NCI-H82 treated with DMSO at 0.1 percent for 48 hours (cell line): Measurements from ENCODE around the gene KSR2.

Experiments
- DNase-seq: peaks from one replicate; lab custom pipeline; 2025; ENCODE audit not compliant: unreplicated experiment; lab: John Stamatoyannopoulos, UW

Gene KSR2

DNA sequence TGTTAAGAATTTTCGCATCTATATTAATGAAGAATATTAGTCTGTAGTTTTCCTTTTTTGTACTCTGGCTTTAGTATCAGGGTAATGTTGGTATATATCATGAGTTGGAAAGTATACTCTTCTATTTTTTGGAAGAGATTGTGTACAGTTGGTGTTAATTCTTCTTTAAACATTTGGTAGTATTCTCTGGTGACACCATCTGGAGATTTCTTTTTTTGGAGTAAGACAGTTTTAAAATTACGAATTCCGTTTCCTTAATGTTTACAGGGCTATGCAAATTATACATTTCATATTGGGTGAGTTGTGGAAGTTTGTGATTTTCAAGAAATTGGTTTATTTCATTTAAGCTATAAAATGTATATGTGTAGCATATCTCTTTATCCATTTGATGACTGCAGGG, 423.6 kb downstream of the KSR2 start:
- no peak for DNase-seq

DNA sequence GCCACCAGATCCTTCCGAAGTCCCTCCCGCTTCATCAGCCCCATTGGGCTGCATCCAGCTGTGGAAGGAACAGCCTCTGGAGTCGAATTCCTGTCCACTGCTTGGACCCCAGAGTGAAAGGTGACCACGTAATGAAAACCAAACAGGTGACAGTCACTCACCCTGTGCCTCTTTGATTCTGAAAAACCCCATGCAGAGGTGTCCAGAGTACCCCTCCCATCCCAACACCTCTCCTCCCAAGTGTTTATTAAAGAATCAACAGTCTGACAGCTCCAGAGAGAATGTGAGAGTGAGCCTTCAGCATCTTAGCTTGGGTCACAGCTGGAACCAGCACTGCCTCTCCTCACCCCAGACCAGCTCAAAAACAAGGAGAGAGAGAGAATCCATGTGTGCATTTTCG, 428.8 kb downstream of the KSR2 start:
- DNase-seq: no peak

DNA sequence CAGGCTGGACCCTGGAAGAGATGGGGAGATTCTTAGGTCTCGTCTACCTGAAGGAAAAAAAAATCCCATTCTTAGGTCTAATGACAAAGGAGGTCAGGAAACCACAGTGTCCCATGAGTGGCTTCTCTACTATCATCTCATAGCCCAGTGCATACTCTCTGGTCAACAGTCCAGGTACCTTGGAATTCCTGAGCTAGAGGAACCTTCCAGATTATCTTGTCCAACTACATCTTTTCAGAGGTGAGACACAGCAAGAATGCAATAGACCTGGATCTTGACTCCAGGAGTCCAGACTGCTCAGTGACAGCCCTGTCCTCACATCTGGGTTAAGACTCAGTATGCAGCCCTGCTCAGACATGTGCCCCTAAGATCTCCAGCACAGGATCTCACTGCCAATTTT, 429.9 kb downstream of the KSR2 start:
- no peak for DNase-seq

DNA sequence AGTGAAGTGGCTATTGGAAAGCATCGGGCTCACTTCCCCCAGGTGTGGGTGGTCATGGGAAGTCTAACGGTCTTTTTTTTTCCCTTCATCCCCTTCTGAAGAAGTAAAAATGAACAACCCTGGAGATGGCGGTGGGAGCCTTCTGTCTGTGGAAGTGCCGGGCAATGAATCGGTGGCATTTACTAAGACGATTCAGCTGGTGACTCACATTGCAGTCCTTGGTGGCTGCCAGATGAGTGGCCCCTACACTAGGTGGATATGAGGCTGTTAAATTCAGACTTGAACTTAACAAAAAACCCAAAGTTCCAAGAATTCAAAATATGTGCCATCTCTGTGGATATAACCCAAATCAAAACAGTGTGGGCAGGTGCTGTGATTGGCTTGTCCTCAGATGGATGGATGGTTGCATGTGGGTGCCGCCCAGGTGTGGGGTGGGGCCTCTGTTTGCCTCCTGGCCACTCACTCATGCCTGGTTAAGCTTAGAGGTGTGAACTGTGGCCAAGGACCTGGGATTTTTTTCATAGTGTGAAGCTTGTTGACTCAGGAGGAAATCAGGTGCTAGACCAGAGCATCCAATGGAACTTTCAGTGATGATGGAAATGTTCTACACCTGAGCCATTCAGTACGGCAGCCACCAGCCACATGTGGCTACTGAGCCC, 430.6 kb downstream of the KSR2 start:
- no peak for DNase-seq

DNA sequence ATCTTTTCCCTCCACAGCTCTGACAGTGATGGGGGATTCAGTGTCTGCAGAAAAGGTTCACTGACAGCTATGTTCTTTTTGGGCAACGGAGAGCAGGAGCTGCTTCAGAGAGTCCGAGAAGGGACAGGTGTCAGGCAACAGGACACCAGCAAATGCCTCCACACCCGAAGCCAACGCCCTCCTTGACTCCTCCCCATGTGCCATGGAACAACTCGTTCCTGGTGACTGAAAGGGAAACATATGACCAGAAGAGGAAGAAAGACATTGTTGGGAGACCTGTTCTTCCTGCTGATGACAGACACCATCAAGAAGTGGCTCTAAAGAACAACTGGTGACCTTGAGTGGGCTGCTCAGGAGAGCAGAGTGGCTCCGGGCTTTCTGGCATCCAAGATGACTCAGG, 435.1 kb downstream of the KSR2 start:
- DNase-seq: no peak

DNA sequence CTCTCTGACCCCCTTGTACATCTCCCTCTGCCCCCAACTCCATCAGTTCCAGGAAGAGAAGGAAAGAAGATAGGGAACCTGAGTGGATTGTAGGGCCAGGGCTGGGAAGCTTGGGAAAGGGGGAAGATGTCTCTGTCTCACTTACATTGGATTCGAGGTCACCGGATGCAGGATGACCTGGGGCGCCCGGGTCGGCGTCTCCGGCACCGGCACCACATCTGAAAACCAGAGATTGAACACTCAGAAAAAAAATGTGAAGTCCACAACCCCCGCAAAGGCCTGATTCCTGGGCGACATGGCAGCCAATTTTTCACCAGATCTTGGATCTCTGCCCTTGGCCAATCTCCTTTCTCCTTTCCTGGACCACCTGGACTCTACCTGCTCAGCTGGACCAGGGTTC, 438.0 kb downstream of the KSR2 start:
- DNase-seq: no peak

DNA sequence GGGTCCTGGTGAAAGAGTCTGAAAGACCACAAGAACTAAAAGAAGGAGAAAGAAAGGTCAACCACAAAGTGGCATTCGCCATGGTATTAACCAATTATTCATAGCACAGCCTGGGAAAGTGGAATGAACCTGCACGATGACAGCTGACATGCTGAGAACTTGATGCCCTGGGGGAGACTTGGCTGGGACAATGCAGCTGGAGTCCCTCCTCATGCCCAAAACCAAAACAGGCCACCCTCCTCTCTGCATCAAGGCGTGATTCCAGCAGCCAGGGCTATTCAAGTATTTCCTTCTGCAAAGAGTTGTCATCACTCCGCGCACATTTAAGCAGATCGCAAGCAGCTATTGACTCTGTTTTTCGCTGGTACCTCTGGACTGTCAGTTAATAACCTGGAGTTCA, 440.3 kb downstream of the KSR2 start:
- no peak for DNase-seq

DNA sequence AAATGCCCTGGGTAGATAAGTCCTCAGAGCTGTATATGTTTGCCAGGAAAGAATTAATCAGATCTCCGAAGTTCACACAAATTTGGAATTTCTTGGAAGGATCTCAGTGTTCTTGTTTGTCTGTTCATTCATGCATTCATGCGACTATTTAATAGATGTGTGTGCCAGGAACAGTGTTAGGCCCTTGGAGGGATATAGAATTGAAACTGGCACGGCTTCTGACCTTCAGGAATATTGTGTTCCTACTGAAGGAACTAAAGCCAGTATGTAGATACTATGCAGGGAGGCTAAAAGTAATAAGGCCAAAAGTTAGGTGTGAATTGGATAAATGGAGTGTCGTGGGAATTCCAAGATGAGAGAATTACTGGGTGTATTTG, 441.3 kb downstream of the KSR2 start:
- no peak for DNase-seq

DNA sequence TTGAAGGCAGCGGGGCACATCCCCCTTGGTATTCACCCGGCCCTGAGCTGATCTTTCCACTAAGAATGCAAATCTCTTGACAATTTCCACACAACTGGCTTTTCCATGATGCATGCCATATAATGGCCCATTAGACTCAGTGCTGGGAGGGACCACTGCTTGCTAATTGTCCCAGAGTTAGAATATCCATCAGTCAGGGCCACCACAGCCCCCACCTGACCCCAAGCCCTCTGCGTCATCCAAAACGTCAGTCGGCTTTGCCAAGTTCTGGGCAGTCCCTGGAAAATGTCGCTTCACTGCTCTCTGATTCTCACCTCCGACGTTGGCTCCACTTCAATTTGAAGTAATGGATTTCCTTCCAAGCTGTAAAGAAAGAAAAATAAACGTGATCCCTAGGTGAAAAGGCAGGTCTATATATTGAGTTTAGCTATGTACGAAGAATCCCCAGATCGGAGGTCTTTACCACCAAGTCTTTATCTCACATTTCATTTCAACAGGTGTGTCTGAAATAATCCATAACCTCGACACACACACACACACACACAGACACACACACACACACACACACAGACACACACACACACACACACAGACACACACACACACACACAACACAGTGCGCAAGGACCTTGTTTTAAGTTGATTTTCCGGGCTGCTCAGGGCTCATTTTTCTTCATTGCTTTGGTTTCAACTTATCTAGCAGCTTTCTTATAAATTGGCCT, 441.9 kb downstream of the KSR2 start:
- DNase-seq: no peak

DNA sequence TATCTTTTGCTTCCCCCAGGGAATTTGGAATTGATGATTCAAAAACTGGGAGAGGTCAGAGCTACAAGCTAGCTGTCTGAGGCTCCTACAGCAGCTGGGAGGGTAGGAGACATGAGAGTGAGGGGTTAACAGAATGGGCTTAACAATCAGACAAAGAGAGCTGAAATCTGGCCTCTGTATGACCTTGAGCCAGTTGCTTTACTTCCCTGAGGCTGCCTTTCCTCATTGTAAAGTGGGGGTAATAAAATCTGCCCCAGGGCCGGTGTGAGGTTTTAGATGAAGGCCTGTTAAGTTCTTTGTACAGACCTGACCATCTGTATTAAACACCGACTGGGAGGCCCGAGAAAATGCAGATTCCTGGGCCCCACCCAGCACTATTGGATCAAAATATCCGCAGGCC, 443.0 kb downstream of the KSR2 start:
- DNase-seq: no peak

DNA sequence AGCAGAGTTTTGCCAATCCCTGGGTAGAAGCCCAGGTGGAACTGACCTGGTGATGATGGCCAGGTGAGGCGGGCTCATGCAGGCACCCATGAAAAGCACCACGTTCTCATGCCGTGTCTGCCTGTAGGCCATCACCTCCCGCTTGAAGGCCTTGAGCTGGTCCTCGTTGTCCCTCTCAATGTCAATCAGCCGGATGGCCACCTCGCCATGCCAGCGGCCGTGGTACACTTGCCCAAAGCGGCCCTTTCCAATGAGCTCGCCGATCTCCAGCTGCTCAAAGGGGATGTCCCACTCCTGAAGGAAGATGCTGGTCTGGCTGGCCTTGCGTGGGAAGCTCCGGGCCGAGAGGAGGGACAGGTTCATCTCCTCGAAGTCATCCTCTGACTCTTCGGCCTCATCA, 444.0 kb downstream of the KSR2 start:
- DNase-seq: no peak

DNA sequence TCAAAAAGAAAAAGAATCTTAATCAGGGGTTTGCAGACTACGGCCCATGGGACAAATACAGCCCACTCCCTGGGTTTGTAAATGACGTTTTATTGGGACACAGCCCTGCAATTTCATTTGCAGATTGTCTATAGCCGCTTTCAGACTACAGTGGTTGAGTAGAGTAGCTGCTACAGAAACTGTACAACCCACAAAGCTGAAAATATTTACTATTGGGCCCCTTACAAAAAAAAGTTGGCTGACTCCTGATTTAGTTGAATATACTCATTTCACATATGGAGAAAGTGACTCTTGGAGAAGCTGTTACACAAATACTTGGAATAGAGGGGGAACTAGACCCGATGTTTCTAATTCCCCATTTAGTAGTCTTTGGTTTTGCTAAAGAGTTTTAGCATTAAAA, 444.8 kb downstream of the KSR2 start:
- no peak for DNase-seq

DNA sequence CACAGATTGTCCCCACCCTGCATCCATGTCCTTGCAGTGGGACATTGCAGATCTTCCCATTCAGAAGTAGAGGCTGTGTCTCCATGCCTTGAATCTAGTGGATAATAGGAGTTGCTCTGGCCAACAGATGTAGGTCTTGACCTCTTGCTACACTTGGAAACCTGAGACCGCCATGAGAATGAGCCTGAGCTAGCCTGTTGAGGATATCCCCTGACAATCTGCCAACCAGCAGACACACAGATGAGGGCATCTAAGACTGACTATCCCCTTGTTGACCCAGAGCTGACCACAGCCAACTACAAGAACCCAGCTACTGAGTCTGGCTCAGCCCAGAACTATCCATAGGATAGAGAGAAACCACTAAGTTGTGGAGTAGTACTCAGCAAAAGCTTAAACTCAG, 446.2 kb downstream of the KSR2 start:
- DNase-seq: no peak

DNA sequence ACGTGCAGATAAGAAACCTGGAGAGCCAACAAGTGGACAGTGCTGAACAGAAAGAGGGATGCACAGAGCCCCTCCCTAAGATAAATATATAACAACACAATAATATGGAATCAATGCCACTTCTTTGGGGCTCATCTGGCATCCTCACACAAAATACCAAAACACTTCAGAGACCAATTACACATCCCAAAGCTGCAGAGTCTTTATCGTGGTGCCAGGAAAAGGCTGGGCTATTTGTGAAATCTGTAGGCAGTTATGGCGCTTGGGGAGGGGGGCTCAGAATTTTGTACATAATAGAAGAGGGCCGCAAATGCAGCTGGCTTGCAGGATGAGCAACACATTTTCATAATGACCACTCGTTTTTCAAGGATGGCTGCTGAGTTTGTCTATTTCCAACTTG, 446.9 kb downstream of the KSR2 start:
- DNase-seq: no peak

DNA sequence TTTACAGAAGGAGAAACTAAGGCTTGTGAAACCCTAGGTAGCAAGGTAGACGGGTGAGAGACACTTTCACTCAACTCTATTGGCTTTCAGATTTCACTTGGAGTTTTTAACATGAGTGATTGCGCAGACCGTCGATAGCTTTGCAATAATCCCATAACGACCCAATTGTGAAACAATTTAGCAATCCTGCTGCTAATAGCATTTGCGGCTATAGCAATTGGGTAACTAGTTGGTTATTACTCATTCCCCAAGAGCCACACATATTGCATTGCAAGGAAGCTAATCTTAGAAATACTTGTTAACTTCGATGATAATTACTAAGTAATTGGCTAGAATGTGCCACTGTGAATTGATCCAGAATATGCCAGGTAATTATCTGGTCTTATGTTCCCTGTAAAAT, 447.4 kb downstream of the KSR2 start:
- no peak for DNase-seq

DNA sequence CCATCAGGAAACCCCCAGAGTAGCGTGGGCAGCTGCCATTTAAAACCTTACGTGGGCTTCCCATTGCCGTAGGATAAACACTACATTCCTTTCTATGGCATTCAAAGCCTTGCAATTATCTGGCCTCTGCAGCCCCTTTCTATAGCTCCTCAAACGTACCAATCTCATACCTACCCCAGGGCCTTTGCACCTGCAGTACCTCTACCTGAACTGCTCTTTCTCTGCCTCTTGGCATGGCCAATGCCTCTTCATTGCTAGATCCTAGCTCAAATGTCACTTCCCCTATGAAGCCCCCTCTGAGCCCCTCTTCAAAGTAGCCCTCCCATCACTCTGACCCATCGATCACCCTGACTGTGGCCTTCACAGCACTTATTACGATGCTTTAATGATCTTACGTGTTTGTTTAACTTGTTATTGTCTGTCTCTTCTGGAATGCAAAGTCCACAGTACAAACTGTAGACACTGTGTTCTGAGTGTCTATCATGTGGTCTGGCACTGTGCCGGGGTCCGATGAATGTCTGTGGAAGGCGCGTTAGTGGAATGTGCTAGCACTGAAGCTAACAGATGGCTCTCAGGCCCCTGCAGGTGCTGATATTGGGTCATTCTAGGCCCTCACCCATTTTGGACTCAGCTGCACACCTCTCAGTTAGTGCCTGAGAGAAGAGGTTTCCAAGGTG, 450.1 kb downstream of the KSR2 start:
- no peak for DNase-seq

DNA sequence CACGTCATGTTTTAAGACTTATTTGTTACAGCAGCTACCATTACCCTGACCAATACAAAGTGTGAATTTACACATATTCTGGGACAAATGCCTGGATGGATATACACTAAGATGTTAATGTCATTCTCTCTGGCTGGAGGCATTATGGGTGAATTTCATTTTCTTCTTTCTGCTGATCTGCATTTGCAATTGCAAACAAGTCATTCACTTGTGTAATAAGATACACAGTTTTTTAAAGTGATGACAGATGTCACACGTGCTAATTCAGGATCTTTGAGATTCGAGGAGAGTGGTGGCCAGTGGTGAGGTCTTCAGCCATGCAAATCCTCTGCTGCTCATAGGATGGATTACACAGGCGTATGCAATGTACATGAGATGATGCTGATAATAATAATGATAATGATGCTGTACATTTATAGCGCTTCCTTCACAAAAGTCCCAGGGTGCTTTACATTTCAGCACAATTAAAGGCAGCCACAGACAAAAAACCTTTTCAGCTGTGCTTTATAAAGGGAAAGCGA, 451.5 kb downstream of the KSR2 start:
- DNase-seq: no peak

DNA sequence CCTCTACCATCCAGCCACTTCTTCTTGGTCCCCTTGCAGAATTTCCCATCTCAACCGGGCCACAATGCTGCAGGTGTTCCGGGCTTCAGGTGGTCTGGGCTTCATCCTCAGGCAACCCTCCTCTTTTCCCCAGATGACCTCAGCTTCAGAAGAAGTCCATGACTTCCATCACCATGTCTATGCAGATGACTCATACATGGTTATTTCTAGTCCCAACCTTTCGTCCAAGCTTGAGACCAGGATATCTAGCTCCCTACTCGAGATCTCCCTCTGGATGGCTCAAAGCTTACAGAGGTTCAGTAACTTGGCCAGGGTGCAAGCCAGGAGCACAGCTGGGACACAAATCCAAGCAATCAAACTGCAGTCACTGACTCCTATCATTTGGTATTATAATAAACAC, 452.8 kb downstream of the KSR2 start:
- no peak for DNase-seq

DNA sequence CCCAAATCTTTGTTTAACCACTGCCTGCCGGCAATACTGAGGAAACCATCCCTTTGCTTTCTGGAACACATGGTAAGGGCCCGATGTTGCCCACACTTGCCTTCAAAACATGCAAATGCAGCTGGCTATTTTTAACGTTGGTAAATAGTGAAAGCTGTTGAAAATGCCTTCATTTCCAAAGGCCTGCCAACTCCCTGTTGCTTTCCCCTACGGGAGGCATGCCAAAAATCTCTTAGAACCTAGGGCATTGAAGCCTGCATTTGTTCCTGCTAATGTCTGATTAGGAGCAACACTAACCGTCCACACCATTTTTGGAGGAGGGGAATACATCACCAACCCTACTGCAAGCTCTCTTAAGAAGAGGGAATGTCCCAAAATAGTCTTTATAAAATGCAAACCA, 454.8 kb downstream of the KSR2 start:
- no peak for DNase-seq

DNA sequence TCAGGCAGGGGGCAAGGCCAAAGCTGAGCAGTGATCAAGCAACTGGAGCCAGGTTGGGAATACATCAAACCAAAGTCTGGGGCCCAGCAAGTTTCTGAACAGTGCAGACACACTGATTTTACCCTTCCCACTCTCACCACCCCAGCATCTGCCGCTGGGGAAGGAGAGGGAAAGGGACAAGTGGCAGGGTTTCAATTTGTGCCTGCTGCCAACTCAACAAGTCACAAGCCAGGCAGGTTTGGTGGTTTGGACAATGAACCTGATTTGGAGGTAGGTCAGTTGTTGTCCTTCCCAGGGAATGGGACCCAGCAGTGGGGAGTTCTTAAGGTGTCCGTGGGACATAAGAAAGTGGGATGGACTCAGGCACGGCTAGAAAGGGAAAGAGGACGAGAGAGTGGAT, 455.4 kb downstream of the KSR2 start:
- DNase-seq: no peak

DNA sequence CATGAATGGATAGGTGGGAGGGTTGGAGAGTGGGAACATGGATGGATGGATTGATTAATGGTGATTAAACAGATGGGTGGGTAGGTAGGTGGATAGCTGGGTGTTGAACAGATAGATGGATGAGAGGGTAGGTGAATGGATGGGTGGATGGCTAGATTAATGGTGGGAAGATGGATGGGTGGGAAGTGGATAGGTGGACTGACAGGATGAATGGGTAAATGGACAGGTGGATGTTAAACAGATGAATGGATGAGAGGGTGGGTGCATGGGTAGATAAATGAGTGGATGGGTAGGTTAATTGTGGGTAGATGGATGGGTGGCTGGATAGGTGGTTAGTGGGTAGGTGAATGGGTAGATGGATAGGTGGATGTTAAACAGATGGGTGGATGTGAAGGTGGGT, 460.3 kb downstream of the KSR2 start:
- DNase-seq: no peak

DNA sequence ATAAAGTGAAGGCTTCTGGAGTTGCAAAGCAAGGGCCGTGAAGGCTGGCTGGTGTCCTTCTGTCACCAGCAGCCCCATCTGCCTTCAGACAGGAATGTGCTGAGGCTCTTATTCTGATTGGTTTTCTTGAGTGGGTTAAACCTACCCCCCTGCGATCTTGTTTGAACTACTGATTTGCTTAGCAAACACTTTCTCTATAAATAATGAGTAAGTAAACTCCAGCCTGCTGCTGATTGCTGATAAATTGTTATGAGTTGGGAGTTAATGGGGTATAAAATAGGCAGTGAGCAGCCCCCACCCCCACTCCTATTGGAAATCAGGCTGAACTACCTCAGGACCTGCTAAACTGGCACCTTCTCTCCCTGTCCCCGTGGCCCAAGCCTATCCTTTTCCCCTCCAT, 461.2 kb downstream of the KSR2 start:
- no peak for DNase-seq
